Inflammatory macrophage treated with lipopolysaccharide for 4 hours (primary cell): Measurements from ENCODE around the gene TMC6.
"Not testable (repeated sequence)": the region's sequence is repeated elsewhere in the genome, so short reads cannot be mapped to it uniquely, and the experiment has no call there.

ENCODE experiments used
- DNase-seq: peaks from one replicate; pipeline ENCODE4 v3.0.0-alpha.2; 2020

Gene TMC6

GRCh38 chr17:78154903-78155811 lies 26.6 kb upstream of the TMC6 start:
- peak; percentile 88 for DNase-seq

DNA sequence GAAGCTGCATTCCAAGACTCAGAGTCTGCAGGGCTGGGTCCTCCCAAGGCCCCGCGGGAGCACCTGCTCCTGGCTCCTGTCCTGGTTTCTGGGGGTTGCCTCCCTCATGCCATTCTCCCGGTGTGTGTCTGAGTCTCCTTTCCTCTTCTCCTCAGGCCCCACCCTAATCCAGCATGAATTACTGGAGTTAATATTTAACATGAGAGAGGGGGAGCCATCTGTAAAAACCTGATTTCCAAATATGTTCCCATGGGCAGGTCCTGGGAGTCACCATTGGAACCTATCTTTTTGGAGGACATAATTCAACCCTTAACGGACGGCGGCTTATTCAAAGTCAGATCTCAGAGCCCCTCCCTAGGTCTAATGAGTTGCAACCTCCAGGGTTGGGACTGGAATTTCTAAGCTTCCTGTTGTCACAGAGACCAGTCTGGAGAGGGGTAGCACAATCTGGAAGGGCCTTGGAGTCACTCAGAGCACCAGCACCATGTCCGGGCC lies 23.0 kb upstream of the TMC6 start:
- DNase-seq = no peak

DNA sequence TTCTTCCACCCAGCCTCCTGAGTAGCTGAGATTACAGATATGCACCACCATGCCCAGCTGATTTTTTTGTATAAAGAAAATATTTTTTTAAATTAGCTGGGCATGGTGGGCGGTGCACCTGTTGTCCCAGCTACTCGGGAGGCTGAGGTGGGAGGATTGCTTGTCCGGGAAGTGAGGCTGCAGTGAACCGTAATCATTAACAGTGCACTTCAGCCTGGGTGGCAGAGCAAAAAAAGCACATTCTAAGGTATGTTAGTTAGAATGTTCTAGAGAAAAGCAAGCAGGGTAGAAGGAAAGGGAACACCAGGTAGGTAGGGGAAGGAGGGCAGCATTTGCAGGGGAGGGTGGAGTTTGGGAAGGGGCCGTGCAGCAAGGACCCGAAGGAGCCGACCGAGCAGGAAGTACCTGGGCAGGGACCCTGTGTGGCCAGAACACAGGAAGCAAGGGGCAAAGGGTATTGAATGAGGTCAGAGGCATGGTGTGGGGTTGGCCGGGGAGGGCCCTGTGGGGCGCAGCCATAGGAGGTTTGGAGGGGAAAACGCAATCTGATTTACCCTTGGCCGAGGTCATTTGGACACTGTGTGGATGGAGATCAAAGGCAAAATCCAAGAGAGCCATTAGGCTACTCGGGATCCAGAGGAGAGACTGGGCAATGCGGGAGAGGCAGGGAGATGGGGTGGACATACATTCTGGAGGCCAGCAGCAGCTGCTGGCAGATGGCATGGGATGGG lies 19.9 kb upstream of the TMC6 start:
- no peak for DNase-seq

DNA sequence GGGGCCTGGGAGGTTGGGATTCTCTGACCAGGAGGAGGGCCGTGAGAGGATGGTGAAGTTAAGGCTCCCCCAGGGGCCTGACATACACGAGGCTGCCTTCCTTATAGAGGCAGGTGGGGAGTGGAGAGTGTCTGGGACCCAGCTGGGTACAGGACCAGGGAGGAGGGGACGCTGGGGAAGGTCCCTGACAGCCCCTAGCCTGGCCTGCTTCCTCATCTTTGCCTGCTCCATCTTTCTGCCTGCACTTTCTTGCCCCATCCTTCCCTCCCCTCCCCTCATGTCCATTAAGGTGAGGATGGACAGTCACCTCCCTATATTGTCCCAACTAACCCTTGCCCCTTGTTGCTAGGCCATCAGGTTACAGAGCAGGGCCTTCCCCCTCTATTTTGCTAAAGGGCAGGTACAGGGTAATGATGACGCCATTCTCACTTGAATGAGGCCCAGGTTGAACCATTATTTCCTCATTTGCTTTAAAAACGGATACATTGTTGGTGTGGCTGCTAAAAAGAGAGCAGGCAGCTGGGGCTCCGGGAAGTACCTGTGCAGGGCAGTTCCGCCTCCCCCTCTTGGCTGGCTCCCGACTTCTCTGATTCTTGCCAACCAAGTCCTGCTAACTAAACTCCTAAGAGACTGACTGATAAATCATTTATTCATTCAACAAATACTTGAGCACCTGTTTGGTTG lies 18.9 kb upstream of the TMC6 start:
- no peak for DNase-seq

GRCh38 chr17:78146881-78147280 lies 18.3 kb upstream of the TMC6 start:
- no peak for DNase-seq

GRCh38 chr17:78146471-78146869 lies 17.9 kb upstream of the TMC6 start:
- DNase-seq = no peak

- no peak for DNase-seq
Measured at GRCh38 chr17:78144736-78145641, 16.4 kb upstream of the TMC6 start.

- DNase-seq = peak; percentile 96
Measured at GRCh38 chr17:78144147-78144719, 15.7 kb upstream of the TMC6 start.

DNA sequence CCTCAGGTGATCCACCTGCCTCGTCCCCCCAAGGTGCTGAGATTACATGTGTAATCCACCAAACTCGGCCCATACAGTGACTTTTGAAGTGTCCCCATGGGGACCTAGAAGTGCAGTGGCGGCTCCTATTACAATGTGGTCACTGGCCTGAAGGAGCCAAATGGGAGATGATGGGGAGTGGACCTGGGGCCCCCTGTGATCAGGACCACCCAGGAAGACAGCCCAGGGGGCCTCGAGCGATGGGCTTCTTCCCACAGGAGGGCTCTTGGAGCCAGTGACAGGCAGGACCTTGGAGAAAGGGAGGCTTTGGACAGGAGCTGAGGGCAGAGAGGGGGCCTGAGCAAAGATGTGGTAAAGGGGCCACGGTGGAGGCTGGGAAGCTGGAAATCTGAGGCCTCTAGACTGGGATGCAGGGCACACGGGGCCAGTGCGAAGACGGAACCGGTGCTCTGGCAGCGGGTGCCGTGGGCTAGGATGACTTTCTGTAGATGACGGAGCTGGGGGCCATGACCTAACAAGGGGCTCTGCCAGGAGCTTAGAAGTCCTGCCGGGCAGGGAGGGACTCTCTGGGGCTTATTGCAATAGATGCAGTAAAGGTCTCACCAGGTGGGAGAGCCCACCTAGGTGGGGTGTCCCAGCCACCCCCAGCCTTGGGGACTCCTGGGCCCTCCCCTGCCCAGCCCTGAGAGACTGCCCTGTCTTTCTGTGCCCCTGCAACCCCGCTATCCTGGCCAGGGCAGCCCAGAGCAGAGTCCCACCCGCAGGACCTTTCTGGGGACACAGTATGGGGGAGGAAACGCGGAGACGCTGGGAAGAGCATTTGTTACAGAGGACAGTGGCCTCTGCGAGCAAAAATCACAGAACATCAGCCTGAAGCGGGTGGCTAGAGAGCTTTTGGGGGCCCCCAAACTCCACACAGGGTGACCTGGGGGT lies 14.9 kb upstream of the TMC6 start:
- DNase-seq = no peak

DNA sequence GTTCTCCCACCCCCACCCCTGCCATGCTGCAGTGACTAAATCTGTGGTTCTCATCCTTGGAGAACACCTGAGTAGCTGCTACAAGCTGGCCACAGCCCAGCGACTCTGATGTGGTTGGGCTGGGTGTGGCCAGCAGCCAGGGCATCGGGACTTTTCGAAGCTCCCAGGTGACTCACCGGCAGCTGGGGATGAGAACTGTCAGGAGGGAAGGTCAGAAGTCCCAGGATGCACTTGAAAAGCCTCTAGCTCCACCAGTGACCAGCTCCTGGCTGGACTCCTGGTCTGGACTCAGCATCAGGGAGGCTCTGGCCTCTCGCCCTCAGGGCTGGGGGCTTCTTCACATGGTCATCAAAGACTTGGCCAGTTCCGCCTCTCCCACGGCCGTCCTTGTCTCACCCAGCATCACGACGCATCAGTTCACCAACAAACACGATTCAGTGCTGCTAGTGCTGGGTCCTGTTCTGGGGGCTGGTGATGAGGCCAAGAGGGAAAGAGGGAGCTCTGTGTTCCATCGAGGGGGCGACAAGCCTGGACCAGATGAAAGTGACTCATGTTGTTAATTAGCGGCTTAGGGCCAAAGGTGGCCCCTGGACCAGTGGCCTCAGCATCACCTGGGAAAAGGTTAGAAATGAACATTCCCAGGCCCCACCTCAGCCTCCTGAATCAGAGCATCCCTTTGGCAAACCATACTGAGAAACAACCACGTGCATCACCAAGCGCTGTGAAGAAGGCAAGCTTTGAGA lies 13.7 kb upstream of the TMC6 start:
- no peak for DNase-seq

- DNase-seq = no peak
Measured at GRCh38 chr17:78141437-78142118, 13.0 kb upstream of the TMC6 start.

DNA sequence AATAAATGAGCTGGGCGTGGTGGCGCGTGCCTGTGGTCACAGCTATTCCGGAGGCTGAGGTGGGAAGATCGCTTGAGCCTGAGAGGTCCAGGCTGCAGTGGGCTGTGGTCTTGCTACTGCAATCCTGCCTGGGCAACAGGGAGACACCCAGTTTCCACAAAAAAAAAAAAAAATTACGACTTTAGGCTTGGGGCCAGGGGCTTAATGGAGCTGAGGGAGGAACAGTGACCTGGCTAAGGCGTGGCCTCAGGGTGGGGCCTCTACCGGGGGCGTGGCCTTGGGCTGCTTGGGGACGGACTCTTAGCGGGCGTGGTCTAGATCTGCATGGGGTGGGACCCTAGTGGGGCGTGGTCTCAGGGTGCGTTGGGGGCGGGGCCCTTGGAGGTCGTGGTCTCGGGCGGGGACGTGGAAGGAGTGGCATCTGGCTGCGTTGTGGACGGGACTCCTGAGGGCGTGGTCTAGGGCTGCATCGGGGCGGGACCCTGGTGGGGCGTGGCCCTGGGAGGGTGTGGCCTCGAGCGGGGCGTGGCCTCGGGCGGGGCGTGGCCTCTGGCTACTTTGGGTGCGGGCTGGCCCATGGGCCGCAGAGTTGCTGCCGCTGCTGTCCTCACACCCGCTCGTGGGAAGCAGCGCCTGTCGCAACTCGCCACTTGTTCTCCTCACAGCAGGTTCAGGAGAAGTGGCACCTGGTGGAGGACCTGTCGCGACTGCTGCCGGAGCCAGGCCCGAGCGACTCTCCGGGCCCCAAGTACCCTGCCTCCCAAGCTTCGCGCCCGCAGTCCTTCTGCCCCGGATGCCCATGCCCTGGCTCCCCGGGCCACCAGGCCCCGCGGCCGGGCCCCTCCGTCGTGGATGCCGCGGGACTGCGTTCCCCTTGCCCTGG lies 11.9 kb upstream of the TMC6 start:
- peak; percentile 96 for DNase-seq

- DNase-seq = not testable (repeated sequence)
Measured at GRCh38 chr17:78139861-78140168, 11.3 kb upstream of the TMC6 start.

- DNase-seq = no peak
Measured at GRCh38 chr17:78138204-78139060, 9.9 kb upstream of the TMC6 start.

DNA sequence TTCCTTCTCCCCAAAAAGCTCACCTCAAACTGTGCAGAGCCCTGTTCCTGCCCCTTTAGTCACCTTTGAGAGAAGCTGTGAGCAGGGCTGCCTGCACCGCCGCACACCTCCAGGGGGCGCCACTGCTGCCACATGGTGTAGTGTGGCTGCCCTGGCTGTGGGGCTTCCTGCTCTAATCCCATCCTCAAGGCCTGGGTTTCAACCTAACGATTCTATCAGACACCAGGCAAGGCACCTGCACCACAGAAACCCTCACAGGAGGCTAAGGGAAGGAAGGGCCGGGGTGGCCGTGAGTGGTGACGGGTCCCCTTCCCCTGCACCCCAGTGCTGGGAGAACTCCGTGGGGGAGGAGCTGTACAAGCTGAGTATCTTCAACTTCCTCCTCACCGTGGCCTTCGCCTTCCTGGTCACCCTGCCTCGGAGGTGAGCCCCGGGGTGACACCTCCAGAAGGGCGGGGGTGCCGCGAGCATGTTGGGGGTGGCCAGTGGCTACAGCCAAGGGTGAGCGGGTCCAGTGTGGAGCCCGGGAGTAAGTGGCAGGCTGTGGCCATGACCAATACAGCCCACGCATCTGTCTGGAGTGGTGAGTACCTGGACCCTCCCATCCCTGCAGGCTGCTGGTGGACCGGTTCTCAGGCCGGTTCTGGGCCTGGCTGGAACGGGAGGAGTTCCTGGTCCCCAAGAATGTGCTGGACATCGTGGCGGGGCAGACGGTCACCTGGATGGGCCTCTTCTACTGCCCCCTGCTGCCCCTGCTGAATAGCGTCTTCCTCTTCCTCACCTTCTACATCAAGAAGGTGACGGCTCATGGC lies 9.0 kb upstream of the TMC6 start:
- no peak for DNase-seq

DNA sequence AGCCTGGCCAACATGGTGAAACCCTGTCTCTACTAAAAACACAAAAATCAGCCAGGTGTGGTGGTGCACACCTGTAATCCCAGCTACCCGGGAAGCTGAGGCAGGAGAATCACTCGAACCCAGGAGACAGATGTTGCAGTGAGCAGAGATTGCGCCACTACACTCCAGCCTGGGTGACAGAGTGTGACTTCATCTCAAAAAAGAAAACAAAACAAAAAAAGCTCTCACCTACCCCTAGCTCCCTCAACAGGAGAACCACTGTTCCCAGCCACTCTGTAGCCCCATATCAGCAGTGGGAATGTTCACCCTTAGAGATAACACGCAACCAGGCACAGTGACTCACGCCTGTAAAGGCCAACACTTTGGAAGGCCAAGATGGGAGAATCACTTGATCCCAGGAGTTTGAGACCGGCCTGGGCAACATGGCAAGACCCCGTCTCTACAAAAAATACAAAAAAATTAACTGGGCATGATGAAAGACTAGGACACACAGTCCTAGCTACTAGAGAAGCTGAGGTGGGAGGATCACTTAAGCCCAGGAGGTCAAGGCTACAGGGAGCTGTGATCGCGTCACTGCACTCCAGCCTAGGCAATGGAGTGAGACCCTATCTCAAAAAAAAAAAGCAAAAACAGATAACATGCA lies 7.4 kb upstream of the TMC6 start:
- DNase-seq = peak; percentile 43
